Mesendoderm (in vitro differentiated cells): ENCODE data around the gene KLHL29.

Source experiments
- DNase-seq: peaks from one replicate; pipeline ENCODE4 v3.0.0; 2013
- H2AK5ac ChIP-seq: 2 replicates; pipeline ENCODE4 v1.6.1; 2013; ENCODE audit warnings: low read length, inconsistent platforms
- H2BK120ac ChIP-seq: 2 replicates; pipeline ENCODE4 v1.6.1; 2013; ENCODE audit warnings: low read depth, mild to moderate bottlenecking, low read length, moderate library complexity, mixed read lengths
- H2BK15ac ChIP-seq: replicated peaks from 2 replicates; pipeline ENCODE4 v1.6.1; 2013; ENCODE audit warnings: low read depth, mild to moderate bottlenecking, moderate library complexity
- H2BK5ac ChIP-seq: 2 replicates; pipeline ENCODE4 v1.6.1; 2013; ENCODE audit warnings: low read length, inconsistent platforms
- H3K18ac ChIP-seq: 2 replicates; pipeline ENCODE4 v1.6.1; 2013; ENCODE audit warnings: mild to moderate bottlenecking, low read length, mixed read lengths
- H3K23ac ChIP-seq: one replicate; pipeline ENCODE4 v1.6.1; 2013; ENCODE audit warnings: low read length
- H3K27ac ChIP-seq: 2 replicates; pipeline ENCODE4 v1.5.1; 2013; ENCODE audit warnings: low read depth, mild to moderate bottlenecking, inconsistent platforms, low read length, moderate library complexity
- H3K27me3 ChIP-seq: 2 replicates; pipeline ENCODE4 v1.6.1; 2013; ENCODE audit warnings: low read length, control low read depth, mild to moderate bottlenecking, inconsistent platforms; ENCODE audit not compliant: insufficient read depth, poor library complexity
- H3K36me3 ChIP-seq: 2 replicates; pipeline ENCODE4 v1.6.1; 2013; ENCODE audit warnings: low read length, inconsistent platforms; ENCODE audit not compliant: control insufficient read depth, insufficient read depth
- H3K4ac ChIP-seq: one replicate; pipeline ENCODE4 v1.6.1; 2013; ENCODE audit warnings: low read depth, mild to moderate bottlenecking, low read length, moderate library complexity
- H3K4me1 ChIP-seq: 2 replicates; pipeline ENCODE4 v1.6.1; 2013; ENCODE audit warnings: low read depth, low read length, inconsistent platforms; ENCODE audit not compliant: control insufficient read depth
- H3K4me2 ChIP-seq: 2 replicates; pipeline ENCODE4 v1.6.1; 2013; ENCODE audit warnings: low read length
- H3K4me3 ChIP-seq: 2 replicates; pipeline ENCODE4 v1.5.1; 2013; ENCODE audit warnings: mild to moderate bottlenecking, low read length
- H3K56ac ChIP-seq: one replicate; pipeline ENCODE4 v1.6.1; 2013; ENCODE audit warnings: low read length
- H3K79me1 ChIP-seq: 2 replicates; pipeline ENCODE4 v1.6.1; 2013; ENCODE audit warnings: low read length, inconsistent platforms
- H3K79me2 ChIP-seq: 2 replicates; pipeline ENCODE4 v1.6.1; 2013; ENCODE audit warnings: mild to moderate bottlenecking, low read length; ENCODE audit not compliant: control insufficient read depth, insufficient read depth
- H3K9ac ChIP-seq: 2 replicates; pipeline ENCODE4 v1.6.1; 2013; ENCODE audit warnings: low read length, inconsistent platforms
- H4K5ac ChIP-seq: one replicate; pipeline ENCODE4 v1.6.1; 2013; ENCODE audit warnings: low read length
- H4K8ac ChIP-seq: one replicate; pipeline ENCODE4 v1.6.1; 2013; ENCODE audit warnings: low read depth, mild to moderate bottlenecking, control low read depth, low read length, moderate library complexity
- WGBS: extraction: QIAGEN DNeasy Blood & Tissue Kit; methylation state at CpG from one replicate; pipeline ENCODE4 v1.1.7; 2013; ENCODE audit warnings: low lambda C conversion rate, missing lambda C conversion rate; ENCODE audit not compliant: insufficient coverage; ENCODE audit errors: extremely low coverage; 5-methylcytosine and 5-hydroxymethylcytosine counted together

Gene KLHL29

DNA sequence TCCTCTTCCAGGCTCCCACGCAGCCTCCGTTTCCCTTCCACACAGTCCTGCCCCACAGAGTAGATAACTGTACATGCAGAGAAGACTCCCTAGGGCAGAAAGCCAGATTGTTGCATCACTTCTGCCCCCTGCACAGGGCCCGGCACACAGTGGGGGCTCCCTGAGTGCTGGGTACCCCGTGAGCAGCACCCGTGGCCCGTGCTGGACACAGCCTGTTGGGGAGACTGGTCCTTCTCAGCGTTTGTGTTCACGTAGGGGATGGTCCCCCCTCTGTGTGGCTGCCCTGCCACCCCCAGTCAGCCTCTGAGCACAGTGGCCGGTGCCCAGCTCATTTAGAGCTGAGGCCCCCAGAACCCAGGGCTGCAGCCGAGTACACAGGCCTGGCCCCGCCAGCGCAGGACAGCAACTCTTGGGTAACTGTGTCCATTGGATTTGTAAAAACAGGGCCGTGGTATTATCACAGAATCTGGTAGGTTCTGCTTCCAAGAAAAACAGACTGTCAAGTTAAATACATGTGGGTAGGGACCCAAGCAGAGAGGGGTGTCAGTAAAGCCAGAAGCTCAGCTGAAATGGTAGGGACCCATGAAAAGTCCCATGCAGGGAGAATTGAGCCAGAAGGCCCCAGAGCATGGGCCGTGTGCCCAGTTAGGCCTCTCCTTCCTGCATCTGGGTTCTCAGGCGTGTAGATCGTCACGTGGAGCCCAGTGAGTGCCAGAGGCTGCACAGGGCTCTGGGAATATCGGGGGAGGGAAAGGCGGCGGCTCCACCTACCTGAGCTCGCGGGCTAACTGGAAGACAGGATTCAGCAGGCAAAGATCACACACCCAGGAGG lies 284.6 kb downstream of the KLHL29 start:
- no CpG with 5 or more reads among the region's 22 CpGs for WGBS
- Histone ChIP-seq H2AK5ac (no peak overlapping the region), H2BK5ac (no peak overlapping the region), H3K23ac (no peak overlapping the region), H3K79me2 (no peaks in the 10 kb centered on the region), H3K4me1 (no peaks in the 10 kb centered on the region), H3K4ac (no peak overlapping the region), H3K79me1 (no peaks in the 10 kb centered on the region), H3K36me3 (no peaks in the 10 kb centered on the region), H3K56ac (peak overlapping the region; percentile 7), H2BK120ac (no peak overlapping the region), H2BK15ac (no peak overlapping the region), H4K5ac (no peak overlapping the region), H3K27ac (no peak overlapping the region), H3K4me3 (no peak overlapping the region), H3K18ac (no peak overlapping the region), H3K4me2 (no peak overlapping the region), H4K8ac (no peak overlapping the region), H3K27me3 (no peaks in the 10 kb centered on the region), H3K9ac (no peak overlapping the region)
- peak; percentile 27 for DNase-seq

DNA sequence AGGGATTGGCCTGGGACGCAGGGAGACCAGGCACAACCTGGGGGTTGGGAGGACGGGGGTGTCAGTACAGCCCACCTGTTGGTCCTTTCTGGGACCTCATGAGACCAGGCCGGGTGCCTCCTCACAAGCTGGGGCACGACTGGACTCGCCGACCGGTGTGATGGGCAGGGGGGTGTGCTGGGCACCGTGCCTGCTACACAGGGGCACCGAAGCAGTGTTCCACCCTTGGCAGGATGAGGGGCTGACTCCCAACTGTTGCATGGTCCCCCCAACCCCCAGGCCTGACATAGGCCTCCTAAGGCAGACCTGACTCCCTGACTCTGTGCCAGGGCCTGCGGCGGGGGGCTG lies 285.2 kb downstream of the KLHL29 start:
- H3K4ac ChIP-seq: no peak overlapping the region
- no peak overlapping the region for H2BK5ac ChIP-seq
- no CpG with 5 or more reads among the region's 11 CpGs for WGBS
- H2BK15ac ChIP-seq: no peak overlapping the region
- H3K4me3 ChIP-seq: no peak overlapping the region
- H3K79me1 ChIP-seq: no peaks in the 10 kb centered on the region
- H3K36me3 ChIP-seq: no peaks in the 10 kb centered on the region
- H4K5ac ChIP-seq: no peak overlapping the region
- no peak overlapping the region for H2AK5ac ChIP-seq
- DNase-seq: no peak
- H3K23ac ChIP-seq: no peak overlapping the region
- no peak overlapping the region for H3K27ac ChIP-seq
- no peaks in the 10 kb centered on the region for H3K27me3 ChIP-seq
- no peak overlapping the region for H3K4me2 ChIP-seq
- H4K8ac ChIP-seq: no peak overlapping the region
- no peaks in the 10 kb centered on the region for H3K79me2 ChIP-seq
- H2BK120ac ChIP-seq: no peak overlapping the region
- H3K4me1 ChIP-seq: no peaks in the 10 kb centered on the region
- no peak overlapping the region for H3K18ac ChIP-seq
- H3K9ac ChIP-seq: no peak overlapping the region
- no peak overlapping the region for H3K56ac ChIP-seq

DNA sequence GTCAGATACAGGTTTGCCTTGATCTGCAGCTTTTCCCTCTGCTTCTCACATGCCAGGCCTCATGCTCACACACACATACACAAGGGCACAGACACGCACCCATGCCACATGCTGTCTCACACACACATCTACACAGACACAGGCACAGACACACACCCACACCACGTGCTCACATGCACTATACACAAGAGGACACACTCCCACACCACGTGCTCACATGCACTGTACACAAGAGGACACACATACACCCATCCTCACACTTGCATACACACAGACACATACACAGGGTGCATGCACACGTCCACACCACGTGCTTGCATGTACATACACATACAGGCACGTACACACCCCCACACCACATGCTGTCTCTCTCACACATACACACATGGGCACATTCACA lies 288.1 kb downstream of the KLHL29 start:
- no peak for DNase-seq
- H2BK120ac ChIP-seq: no peak overlapping the region
- no peak overlapping the region for H3K9ac ChIP-seq
- H3K27me3 ChIP-seq: no peaks in the 10 kb centered on the region
- no peak overlapping the region for H3K4me2 ChIP-seq
- H3K36me3 ChIP-seq: no peaks in the 10 kb centered on the region
- no CpG with 5 or more reads among the region's 6 CpGs for WGBS
- H2BK15ac ChIP-seq: no peak overlapping the region
- H4K5ac ChIP-seq: no peak overlapping the region
- H2BK5ac ChIP-seq: no peak overlapping the region
- H3K4me1 ChIP-seq: no peaks in the 10 kb centered on the region
- H3K79me1 ChIP-seq: no peaks in the 10 kb centered on the region
- H3K79me2 ChIP-seq: no peaks in the 10 kb centered on the region
- no peak overlapping the region for H3K4me3 ChIP-seq
- no peak overlapping the region for H3K56ac ChIP-seq
- no peak overlapping the region for H3K4ac ChIP-seq
- no peak overlapping the region for H3K18ac ChIP-seq
- no peak overlapping the region for H4K8ac ChIP-seq
- no peak overlapping the region for H2AK5ac ChIP-seq
- H3K23ac ChIP-seq: no peak overlapping the region
- H3K27ac ChIP-seq: no peak overlapping the region

DNA sequence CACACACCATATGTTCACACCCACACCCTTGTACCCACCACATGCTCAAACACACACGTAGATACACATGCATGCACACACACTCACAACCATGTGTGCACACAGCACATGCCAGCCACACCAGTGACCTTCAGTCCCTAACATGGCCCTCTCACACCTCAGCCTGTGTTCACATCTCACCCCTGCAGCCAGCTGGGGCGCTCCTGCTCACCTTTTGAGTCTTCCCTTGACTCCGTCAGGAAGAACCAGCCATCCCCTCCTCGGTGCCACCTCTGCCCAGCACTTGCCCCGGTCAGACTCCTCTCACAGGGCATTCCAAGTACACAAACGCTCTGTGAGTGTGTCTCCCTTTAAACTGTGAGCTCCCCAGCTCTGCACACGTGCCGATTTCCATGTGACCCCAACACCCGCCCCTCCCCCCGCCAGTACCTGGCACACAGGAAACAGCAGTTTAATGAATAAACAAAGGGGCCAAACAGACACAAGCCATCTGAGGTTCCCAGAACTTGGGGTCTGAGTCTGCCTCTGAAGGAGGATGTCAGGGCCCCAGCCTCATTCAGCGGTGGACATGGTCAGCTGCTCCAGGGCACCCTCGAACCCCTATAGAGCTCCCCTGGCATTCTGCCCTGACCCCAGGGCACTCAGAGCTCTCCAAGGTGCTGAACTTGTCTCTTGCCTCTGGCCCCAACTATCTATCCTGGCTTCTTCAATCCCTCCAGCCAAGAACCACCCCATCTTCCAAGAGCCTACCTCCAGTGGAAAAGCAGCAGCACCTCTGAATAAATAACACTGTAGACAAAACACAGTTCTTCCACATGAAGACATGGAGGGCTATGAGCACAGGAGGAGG lies 289.1 kb downstream of the KLHL29 start:
- H2BK15ac ChIP-seq: no peak overlapping the region
- no peak overlapping the region for H3K9ac ChIP-seq
- no peaks in the 10 kb centered on the region for H3K36me3 ChIP-seq
- no peaks in the 10 kb centered on the region for H3K4me1 ChIP-seq
- no peak overlapping the region for H3K4me3 ChIP-seq
- no peak overlapping the region for H2BK5ac ChIP-seq
- no peaks in the 10 kb centered on the region for H3K79me1 ChIP-seq
- no peak overlapping the region for H3K56ac ChIP-seq
- H3K27ac ChIP-seq: no peak overlapping the region
- no peak overlapping the region for H2BK120ac ChIP-seq
- H4K8ac ChIP-seq: no peak overlapping the region
- H3K27me3 ChIP-seq: no peaks in the 10 kb centered on the region
- H3K79me2 ChIP-seq: no peaks in the 10 kb centered on the region
- no peak overlapping the region for H3K4ac ChIP-seq
- H3K4me2 ChIP-seq: no peak overlapping the region
- no peak overlapping the region for H2AK5ac ChIP-seq
- peak; percentile 49 for DNase-seq
- H3K23ac ChIP-seq: no peak overlapping the region
- WGBS: no CpG with 5 or more reads among the region's 12 CpGs
- H4K5ac ChIP-seq: no peak overlapping the region
- H3K18ac ChIP-seq: no peak overlapping the region

DNA sequence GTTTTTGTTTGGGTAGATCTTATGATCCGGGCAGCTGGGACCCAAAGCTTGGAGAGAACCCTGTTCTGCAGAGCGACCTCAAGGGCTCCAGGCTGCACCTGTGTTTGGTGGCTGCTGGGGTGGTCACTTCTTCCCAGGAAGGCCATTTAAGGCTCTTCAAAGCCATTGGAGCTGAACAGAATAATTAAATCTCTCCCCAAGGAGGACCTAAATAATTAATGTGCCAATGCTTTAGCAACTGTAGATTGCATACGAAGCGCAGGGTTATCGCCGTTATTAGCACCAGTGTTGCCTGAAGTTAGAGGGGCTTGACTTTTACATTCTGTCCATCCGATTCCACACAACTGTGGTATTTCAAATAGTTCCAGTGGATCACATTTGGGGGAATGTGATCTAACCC lies 290.5 kb downstream of the KLHL29 start:
- H3K18ac ChIP-seq: no peak overlapping the region
- no peaks in the 10 kb centered on the region for H3K27me3 ChIP-seq
- no peak overlapping the region for H3K27ac ChIP-seq
- no peak overlapping the region for H3K9ac ChIP-seq
- H4K5ac ChIP-seq: no peak overlapping the region
- no peak overlapping the region for H3K4me3 ChIP-seq
- no CpG with 5 or more reads among the region's 7 CpGs for WGBS
- H2BK15ac ChIP-seq: no peak overlapping the region
- DNase-seq: no peak
- H3K36me3 ChIP-seq: no peaks in the 10 kb centered on the region
- no peak overlapping the region for H4K8ac ChIP-seq
- no peak overlapping the region for H3K4me2 ChIP-seq
- H3K79me2 ChIP-seq: no peaks in the 10 kb centered on the region
- H3K79me1 ChIP-seq: no peaks in the 10 kb centered on the region
- H3K4me1 ChIP-seq: no peaks in the 10 kb centered on the region
- H3K23ac ChIP-seq: no peak overlapping the region
- no peak overlapping the region for H2AK5ac ChIP-seq
- no peak overlapping the region for H2BK5ac ChIP-seq
- H3K4ac ChIP-seq: no peak overlapping the region
- no peak overlapping the region for H2BK120ac ChIP-seq
- no peak overlapping the region for H3K56ac ChIP-seq
